ENCODE measurements around the gene TIPARP.

DNA sequence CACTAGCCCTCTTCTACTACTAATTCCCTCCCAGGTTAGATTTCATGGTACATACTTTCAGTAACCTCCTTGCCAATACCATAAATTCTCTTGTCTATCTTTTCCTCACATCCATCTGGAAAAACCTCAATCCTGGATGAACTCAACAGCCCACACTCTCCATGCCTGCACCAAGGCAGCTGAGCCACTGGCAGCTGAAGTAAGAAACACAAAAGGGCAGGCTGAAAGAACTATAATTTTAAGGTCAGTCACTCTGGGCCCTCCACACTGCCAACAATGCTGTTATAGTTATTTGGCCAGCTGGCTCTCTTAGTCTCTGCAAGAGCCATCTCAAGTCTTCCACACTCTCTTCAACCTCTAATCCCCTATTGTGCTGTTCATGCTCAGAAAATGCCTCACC is 15.1 kb upstream of the TIPARP start:
- TF ChIP-seq, protein P1, sequence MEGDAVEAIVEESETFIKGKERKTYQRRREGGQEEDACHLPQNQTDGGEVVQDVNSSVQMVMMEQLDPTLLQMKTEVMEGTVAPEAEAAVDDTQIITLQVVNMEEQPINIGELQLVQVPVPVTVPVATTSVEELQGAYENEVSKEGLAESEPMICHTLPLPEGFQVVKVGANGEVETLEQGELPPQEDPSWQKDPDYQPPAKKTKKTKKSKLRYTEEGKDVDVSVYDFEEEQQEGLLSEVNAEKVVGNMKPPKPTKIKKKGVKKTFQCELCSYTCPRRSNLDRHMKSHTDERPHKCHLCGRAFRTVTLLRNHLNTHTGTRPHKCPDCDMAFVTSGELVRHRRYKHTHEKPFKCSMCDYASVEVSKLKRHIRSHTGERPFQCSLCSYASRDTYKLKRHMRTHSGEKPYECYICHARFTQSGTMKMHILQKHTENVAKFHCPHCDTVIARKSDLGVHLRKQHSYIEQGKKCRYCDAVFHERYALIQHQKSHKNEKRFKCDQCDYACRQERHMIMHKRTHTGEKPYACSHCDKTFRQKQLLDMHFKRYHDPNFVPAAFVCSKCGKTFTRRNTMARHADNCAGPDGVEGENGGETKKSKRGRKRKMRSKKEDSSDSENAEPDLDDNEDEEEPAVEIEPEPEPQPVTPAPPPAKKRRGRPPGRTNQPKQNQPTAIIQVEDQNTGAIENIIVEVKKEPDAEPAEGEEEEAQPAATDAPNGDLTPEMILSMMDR (IDR thresholded peaks at IDR 0.05; ENCODE audit: low read length), result no peak
- TF ChIP-seq EZH2 (IDR thresholded peaks at IDR 0.05; ENCODE audit: borderline replicate concordance, low read length), result no peak

Measured in OCI-LY1 (cell line).